Measurements from ENCODE around the gene MFSD2A. TPM values are rescaled to one million over a fixed set of nuclear protein-coding genes. Genes with fewer than 3 reads are reported as not detected.

Gene MFSD2A
- total RNA-seq, 1 donor from 2014 or later = 5.3 TPM

GRCh38 chr1:39943471-39944290, 11.3 kb upstream of the MFSD2A start:
- no peak for DNase-seq (ENCODE audit: low read depth)
- no peak overlapping the region for H3K4me3 ChIP-seq (ENCODE audit: low read depth, low read length)
- TF ChIP-seq CTCF (conservative IDR thresholded peaks at IDR 0.05; ENCODE audit: low read depth, low read length) = no peak

GRCh38 chr1:39944410-39945112, 10.4 kb upstream of the MFSD2A start:
- DNase-seq (ENCODE audit: low read depth) = no peak
- TF ChIP-seq CTCF (conservative IDR thresholded peaks at IDR 0.05; ENCODE audit: low read depth, low read length) = no peak
- no peak overlapping the region for H3K4me3 ChIP-seq (ENCODE audit: low read depth, low read length)

DNA sequence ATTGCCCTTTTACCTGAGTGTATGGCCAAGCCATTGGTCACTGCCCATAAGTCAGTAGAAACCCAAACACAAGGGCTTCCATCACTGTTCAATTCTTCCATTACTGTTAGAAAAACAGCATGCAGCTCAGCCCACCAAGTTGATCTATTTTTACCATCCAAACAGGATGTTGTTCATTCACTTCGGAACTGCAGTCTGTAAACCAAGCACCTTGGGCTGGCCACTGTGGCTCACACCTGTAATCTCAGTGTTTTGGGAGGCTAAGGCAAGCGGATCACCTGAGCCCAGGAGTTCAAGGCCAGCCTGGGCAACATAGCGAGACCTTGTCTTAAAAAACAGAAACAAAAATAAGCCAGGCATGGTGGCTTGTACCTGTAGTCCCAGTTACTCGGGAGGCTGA, 8.7 kb upstream of the MFSD2A start:
- no peak for TF ChIP-seq CTCF (conservative IDR thresholded peaks at IDR 0.05; ENCODE audit: low read depth, low read length)
- no peak overlapping the region for H3K4me3 ChIP-seq (ENCODE audit: low read depth, low read length)
- DNase-seq (ENCODE audit: low read depth) = no peak

GRCh38 chr1:39947260-39947659, 7.7 kb upstream of the MFSD2A start:
- no peak for DNase-seq (ENCODE audit: low read depth)
- TF ChIP-seq CTCF (conservative IDR thresholded peaks at IDR 0.05; ENCODE audit: low read depth, low read length) = no peak
- H3K4me3 ChIP-seq (ENCODE audit: low read depth, low read length) = no peak overlapping the region

DNA sequence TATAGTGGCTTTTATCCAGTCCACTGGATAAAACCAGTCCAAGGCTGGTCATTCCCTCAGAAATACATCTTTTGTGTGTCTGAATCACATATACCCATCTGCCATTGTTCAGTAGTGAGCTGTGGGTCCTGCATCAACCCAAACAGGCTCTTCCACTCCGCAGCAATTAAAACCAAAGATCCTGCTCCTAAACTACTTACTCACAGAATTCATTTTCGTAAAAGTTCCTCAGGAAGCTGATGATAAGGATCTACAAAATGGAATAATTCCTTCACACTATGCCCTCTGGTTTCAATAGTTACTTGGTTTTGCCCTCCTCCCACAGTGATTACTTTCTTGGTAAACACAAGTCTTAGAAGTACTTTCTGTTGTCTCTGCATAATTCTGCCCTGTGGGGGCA, 5.1 kb upstream of the MFSD2A start:
- no peak for DNase-seq (ENCODE audit: low read depth)
- TF ChIP-seq CTCF (conservative IDR thresholded peaks at IDR 0.05; ENCODE audit: low read depth, low read length) = no peak
- no peak overlapping the region for H3K4me3 ChIP-seq (ENCODE audit: low read depth, low read length)

GRCh38 chr1:39951926-39952325, 3.0 kb upstream of the MFSD2A start:
- no peak overlapping the region for H3K4me3 ChIP-seq (ENCODE audit: low read depth, low read length)
- no peak for DNase-seq (ENCODE audit: low read depth)
- TF ChIP-seq CTCF (conservative IDR thresholded peaks at IDR 0.05; ENCODE audit: low read depth, low read length) = no peak
